ENCODE results near the gene HELB.

DNA sequence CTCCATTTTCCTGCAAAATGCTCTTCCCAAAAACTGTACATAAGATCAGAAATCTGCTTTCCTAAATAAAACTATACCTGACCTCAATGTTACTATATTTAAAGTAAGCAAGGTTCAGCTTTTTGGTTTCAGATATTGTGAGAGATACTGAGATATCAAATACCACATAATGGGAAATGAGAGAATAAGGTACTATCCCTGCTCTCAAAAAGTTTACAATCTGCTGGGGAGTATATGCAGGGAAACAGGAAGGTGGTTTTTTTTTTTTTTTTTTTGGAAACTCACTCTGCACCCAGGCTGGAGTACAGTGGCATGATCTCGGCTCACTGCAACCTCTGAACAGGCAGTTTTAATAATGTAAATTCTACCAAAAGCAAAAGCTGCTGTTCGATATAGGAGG, 49.0 kb downstream of the HELB start:
- no peak for TF ChIP-seq RFX5 (IDR thresholded peaks at IDR 0.05; ENCODE audit: low read depth, low read length)
- TF ChIP-seq RCOR1 (IDR thresholded peaks at IDR 0.05; ENCODE audit: insufficient replicate concordance, low read length): no peak
- no peak for TF ChIP-seq POLR2A (IDR thresholded peaks at IDR 0.05; ENCODE audit: low read depth, low read length)
- TF ChIP-seq, protein P1, sequence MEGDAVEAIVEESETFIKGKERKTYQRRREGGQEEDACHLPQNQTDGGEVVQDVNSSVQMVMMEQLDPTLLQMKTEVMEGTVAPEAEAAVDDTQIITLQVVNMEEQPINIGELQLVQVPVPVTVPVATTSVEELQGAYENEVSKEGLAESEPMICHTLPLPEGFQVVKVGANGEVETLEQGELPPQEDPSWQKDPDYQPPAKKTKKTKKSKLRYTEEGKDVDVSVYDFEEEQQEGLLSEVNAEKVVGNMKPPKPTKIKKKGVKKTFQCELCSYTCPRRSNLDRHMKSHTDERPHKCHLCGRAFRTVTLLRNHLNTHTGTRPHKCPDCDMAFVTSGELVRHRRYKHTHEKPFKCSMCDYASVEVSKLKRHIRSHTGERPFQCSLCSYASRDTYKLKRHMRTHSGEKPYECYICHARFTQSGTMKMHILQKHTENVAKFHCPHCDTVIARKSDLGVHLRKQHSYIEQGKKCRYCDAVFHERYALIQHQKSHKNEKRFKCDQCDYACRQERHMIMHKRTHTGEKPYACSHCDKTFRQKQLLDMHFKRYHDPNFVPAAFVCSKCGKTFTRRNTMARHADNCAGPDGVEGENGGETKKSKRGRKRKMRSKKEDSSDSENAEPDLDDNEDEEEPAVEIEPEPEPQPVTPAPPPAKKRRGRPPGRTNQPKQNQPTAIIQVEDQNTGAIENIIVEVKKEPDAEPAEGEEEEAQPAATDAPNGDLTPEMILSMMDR (conservative IDR thresholded peaks at IDR 0.05; ENCODE audit: low read depth, low read length): no peak
- TF ChIP-seq, protein P2, sequence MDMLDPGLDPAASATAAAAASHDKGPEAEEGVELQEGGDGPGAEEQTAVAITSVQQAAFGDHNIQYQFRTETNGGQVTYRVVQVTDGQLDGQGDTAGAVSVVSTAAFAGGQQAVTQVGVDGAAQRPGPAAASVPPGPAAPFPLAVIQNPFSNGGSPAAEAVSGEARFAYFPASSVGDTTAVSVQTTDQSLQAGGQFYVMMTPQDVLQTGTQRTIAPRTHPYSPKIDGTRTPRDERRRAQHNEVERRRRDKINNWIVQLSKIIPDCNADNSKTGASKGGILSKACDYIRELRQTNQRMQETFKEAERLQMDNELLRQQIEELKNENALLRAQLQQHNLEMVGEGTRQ (IDR thresholded peaks at IDR 0.05; ENCODE audit: low read depth, low read length): no peak
- no peak for TF ChIP-seq FOS (IDR thresholded peaks at IDR 0.05; ENCODE audit: low read depth, low read length)
- TF ChIP-seq RAD21 (IDR thresholded peaks at IDR 0.05; ENCODE audit: low read length): no peak
- no peak for TF ChIP-seq MAZ (IDR thresholded peaks at IDR 0.05; ENCODE audit: borderline replicate concordance, low read depth, low read length)
- TF ChIP-seq, protein P3, sequence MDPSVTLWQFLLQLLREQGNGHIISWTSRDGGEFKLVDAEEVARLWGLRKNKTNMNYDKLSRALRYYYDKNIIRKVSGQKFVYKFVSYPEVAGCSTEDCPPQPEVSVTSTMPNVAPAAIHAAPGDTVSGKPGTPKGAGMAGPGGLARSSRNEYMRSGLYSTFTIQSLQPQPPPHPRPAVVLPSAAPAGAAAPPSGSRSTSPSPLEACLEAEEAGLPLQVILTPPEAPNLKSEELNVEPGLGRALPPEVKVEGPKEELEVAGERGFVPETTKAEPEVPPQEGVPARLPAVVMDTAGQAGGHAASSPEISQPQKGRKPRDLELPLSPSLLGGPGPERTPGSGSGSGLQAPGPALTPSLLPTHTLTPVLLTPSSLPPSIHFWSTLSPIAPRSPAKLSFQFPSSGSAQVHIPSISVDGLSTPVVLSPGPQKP (IDR thresholded peaks at IDR 0.05; ENCODE audit: borderline replicate concordance, low read depth, low read length): no peak
- TF ChIP-seq SMC3 (IDR thresholded peaks at IDR 0.05; ENCODE audit: low read depth, low read length): no peak
- TF ChIP-seq BHLHE40 (IDR thresholded peaks at IDR 0.05; ENCODE audit: low read depth, low read length): no peak
